ENCODE results near the gene SLC26A3.
A peak's percentile ranks its signal among the peaks of the same experiment; 100 is the strongest.

The SLC26A3 gene

DNA sequence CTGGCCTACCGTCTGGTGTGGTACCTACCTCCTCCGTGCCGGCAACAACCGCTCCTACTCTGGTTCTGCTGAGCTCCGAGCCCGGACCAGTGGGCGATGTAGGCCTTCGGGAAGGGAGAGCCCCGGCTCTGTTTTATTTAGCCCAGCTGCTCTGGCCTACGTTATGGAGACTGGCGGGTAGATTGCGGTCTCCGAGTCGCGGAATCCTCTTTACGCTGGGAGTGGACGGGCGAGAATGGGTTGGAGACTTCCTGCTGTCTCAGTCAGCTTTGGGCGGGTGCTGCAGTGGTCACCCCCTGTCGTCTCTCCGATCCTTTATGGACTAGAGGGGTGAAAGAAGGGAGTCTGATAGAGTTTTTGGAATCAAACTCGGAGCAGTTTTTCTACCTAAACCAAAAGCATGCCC is 58.7 kb downstream of the SLC26A3 start:
- no peak for DNase-seq (ENCODE audit: low spot score)

DNA sequence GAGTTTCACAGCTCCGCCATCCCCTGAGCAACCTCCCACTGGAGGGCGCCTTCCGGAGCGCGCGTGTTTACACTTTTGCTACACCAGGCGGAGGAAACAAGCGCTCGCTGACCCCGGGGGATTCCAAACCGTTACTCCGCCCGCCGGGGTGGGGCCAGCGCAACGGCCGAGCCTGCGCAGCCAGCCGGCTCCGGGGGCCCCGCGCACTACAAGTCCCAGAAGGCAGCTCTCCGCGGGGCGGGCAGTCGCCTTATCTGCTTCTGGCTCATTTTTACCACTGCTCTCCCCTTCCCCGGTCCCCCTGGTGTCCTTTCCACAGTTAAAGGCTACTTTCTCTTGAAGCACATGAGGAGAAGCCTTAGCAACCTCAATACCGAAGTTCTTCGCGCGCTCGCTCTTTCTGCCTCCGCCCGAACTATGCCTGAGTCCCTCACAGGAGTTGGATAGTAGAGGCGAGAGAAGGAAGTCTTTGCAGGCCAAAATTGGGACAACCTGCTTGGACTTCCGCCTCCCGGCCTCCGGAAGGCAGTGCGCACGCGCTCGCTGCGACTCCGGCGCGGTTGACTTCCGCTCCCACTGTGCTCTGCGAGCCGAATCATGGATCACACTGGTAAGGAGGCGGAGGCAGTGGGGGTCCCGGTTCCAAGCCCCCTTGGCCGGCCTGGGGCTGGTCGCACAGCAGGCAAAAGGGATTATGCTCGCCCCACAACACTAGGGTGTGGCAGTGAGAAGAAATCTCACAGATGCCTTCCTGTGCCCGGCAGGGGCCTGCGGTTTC is 59.3 kb downstream of the SLC26A3 start, which contains the start of gene CBLL1:
CBLL1 (plus strand) TSS at position 576 of the 778 bp plus-strand sequence; CDS start at position 598, 22 bp downstream.
- DNase-seq (ENCODE audit: low spot score), result peak; percentile 97

DNA sequence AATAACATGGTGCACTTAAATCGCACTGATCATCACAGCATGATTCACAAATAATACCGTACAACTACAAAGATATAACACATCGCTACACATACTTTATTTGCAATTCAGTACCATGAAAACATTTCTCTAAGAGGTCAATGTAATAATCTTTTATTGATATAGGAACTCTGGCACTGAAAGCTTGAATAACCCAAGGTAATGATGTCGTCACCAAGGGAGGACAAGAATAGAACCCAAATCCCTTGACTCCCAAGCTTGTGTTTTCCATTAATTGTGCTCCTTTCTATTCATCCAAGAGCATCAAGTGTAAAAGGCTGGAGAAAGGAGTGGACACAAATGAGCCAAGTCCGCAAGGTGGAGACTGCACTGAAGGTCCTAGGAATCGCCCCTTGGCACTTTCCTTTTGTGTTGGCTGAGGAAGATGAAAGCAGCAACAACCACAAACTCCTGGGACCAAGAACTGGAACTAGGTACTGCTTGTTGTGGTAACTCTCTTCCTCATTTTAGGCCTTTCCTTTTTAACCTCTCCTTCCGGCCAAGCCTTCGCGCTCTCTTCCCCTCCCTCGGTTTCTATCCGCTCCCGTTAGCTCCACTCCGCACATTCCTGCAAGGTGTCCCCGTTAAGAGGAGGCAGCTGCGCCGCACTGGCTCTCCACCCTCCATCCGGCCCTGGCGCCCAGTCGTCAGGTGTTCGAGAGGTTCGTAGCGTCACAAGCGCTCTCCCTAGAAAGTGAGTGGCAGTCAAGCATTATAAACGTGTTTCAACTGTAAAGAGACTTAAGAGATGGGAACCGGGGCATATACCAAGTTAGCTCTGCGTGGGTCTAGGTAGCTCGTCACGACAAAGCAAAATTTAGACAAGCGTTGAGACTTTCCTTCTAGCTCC is 60.1 kb downstream of the SLC26A3 start:
- no peak for DNase-seq (ENCODE audit: low spot score)

DNA sequence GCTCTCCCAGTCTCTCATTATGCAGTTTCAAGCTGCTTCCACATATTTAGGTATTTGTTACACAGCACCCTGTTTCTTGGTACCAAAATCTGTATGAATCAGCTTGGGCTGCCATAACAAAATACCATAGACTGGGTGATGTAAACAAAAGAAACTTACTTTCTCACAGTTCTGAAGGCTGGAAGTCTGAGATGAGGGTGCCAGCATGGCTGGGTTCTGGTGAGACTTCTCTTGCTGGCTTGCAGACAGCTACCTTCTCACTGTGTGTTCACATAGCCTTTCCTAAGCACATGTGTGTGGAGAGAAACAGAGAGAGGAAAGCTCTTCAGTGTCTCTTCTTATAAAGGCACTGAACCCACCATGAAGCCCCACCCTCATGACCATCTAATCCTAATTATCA is 74.7 kb downstream of the SLC26A3 start:
- no peak for DNase-seq (ENCODE audit: low spot score)

DNA sequence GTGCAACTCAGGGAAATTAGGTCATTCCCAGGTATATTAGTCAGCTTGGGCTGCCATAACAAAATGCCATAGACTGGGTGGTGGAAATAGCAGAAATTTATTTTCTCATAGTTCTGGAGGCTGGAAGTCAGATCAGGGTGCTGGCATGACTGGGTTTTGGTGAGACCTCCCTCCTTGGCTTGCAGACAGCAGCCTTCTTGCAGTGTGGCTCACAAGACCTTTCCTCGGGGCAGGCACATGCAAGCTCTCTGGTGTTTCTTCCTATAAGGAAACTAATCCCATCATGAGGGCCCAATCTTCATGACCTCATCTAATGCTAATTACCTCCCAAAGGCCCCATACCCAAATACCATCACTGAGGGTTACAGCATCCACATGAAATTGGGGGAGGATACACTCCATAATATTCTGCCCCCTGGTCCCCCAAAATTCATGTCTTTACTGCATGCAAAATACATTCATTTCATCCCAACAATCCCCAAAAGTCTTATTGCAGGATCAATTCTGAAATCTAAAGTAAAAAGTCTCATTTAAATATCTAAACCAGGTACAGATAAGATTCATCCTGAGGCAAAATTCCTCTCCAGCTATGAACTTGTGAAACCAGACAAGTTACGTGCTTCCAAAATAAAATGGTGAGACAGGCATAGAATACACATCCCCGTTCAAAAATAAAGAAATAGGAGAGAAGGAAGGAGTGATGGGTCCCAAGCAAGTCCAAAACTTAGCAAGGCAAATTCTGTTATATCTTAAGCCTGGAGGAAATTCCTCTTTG is 76.5 kb downstream of the SLC26A3 start:
- no peak for DNase-seq (ENCODE audit: low spot score)

DNA sequence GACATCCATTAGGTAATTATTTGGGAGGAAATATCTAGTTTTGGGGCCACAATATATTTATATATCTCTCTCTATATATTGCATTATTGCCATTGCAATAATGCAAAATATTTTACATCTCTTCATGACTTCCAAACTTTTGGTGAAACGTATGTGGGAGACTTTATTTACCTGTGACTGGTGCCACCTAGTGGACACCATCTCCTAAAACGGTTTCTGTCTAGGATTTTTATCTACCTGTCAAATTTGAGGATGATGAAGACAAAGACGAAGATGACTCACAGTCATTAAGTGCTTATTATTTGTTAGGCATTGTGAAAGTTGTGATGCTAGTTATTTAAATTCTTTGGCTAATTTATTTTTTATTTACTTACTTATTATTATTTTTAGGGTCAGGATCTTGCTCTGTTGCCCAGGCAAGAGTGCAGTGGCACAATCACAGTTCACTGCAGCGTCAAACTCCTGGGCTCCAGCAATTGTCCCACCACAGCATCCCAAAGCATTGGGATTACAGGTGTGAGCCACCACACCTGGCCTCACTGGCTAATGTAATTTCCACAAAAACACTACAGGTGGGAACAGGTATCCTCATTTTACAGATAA is 77.8 kb downstream of the SLC26A3 start:
- peak; percentile 68 for DNase-seq (ENCODE audit: low spot score)

DNA sequence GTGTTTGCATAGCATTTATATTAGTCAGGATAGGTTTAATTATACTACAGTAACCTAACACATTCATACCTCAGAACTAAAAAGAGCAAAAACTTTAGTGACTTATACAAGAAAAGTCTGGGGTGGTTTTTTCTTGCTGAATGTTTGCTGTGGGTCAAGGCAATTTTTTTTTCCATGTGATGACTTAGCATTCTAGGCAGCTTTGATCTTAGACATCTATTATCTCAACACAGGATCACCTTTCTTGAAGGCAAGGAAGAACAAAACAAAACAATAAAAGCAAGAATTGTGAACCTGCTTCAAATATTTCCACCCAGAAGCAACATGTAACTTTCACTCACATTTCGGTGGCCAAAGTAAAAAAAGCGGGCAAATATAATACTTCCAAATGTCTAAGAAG is 79.8 kb downstream of the SLC26A3 start:
- DNase-seq (ENCODE audit: low spot score), result no peak

DNA sequence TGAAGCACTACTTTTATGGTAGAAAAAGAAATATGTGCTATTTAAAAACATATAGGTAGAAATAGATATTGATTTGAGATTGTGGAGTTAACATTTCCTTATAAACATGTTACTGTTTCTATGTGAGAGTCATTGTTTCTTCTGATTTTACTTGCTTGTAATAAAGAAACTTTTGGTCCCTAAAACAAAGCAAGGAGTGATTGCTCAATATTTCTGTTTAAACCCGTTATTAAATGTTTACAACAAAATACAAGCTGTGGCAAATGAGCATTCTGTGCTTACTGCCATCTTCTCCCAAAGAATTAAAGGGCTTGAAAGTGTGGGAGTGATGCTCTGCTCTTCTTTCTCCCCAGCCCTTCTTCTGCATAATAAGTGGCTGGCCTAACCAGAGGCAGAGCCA is 81.7 kb downstream of the SLC26A3 start:
- DNase-seq (ENCODE audit: low spot score), result no peak

DNA sequence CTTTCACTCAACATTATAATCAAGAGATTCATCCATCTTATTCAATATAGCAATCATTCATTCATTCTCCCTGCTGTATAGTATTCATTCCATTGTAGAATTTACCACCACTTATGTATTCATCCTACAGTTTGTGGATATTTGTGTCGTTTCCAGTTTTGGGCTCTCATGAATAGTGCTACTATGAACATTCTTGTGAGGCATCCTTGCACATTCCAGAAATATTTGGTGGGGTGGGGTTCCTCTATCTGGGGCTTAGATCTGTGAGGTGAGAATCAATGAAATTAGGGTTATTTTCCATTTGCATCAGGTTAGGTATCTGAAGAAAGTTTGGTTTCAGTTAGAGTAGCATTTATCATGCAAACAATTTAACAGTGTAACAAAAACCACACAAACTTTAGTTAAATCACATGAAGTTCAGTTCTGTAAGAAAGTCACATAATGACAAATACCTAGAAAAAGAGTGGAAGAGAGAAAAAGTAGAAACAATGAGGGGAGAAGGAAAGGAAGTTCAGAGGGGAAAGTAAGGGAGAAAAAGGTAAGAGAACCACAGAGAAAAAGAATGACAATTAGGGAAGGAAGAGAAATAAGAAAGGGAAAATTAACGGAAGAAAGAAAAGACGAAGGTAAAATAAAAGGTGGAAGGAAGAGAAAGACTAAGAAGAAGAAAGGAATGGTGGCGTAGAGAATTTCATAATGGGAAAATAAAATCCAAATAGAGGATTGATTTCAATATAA is 84.4 kb downstream of the SLC26A3 start:
- DNase-seq (ENCODE audit: low spot score), result no peak

DNA sequence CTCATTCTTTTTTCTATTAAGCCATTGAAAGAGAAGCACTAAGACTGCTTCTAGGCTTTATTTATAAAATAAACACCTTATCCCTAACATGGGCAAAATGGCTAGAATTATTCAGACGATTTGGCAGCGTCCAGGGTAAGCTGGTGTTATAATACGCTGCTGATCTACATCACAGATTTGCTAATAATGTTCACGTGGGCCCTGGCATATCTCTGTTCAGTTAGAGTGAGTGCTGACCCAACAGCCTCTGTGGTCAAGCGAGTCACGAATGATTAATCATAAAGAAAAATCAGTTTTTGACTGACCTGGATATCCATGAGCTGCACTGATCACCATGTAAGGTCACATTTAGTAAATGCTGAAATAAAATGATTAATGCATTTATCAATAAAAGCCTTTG is 87.5 kb downstream of the SLC26A3 start:
- peak; percentile 52 for DNase-seq (ENCODE audit: low spot score)
